ENCODE results near the gene HMCN2.

GRCh38 chr9:130295945-130296782, 30.6 kb downstream of the HMCN2 start:
- TF ChIP-seq ATF6 (CRISPR knock-in tag; IDR thresholded peaks at IDR 0.05) (no peak), JUN (CRISPR knock-in tag; IDR thresholded peaks at IDR 0.05) (no peak), CTCF (IDR thresholded peaks at IDR 0.05) (no peak)

Measured in WTC11 (cell line).